Hepatic stellate cell (primary cell): ENCODE measurements around the gene C11orf91.
"Not testable (repeated sequence)": the region's sequence is repeated elsewhere in the genome, so short reads cannot be mapped to it uniquely, and the experiment has no call there.

Source experiments
- DNase-seq: peaks from one replicate; pipeline ENCODE4 v3.0.0; 2011; ENCODE audit warnings: low spot score

Gene C11orf91

DNA sequence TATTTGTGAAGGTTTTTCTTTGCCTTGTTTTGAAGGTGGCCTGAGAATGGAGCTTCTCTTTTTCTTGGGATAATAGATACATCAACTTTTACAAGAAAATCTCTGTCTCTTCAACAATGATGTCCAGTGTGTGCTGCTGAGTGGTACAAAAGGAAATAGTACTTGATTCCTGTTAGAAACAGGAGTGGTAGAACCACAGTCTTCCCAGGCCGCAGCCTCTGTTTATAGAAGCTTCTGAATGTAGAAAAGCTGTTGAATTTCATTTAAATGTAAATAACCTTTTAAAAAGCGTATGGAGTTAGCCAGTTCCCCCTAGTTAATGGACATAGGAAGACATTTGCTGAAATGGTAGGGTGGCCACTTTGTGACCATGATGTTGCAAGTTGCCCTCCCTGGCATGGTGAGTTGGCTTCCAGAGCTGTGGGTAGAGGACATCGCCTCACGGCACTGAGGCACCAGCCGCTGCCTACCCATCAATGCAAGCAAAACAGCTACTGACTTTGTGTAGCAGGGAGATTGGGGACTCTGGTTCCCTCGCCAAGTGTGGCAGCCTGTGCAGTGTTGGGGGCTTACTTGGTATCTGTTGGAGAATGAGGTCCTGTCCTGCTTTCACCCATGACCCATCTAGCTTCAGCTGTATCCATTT lies 31.6 kb downstream of the C11orf91 start:
- DNase-seq = no peak

DNA sequence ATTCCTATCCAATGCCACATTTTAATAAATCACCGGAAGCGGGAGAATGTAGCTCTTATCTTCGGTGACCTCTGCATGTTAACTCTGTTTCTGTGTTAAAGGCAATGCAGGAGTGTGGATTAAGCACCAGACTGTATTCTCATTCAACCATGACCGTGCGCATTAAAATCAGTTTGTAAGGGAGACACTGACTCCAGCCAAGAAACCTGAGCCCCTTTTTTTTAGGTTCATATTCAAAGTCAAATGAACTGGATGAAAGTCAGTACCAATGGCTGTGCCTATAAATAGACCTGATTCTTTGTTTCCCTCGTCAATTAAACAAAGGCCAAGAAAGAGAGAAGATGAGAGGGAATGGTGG lies 32.2 kb downstream of the C11orf91 start:
- no peak for DNase-seq

DNA sequence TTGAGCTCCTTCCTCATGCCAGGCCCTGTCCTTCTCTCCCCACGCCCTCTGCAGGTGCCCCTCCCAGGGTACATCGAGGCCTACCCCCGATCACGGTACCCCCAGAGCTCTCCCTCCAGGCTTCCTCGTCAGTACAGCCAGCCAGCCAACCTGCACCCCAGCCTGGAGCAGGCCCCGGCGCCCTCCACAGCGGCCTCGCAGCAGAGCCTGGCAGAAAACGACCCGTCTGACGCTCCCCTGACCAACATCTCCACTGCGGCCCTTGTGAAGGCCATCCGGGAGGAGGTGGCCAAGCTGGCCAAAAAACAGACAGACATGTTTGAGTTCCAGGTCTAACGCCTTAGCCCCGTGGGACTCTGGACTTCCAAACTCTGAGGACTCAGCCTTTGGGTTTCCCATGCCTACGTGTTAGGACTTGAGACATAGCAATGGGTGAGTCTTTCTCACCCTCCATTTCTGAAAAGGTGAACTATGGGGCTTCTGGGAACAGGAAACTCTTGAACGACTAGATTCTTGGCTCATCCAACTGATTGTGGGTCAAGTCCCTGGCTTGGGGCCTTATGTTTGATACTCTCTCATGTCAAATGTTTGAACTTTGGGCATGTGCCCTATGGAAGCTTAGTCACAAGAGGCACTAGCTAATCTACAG lies 32.7 kb downstream of the C11orf91 start:
- DNase-seq = no peak

DNA sequence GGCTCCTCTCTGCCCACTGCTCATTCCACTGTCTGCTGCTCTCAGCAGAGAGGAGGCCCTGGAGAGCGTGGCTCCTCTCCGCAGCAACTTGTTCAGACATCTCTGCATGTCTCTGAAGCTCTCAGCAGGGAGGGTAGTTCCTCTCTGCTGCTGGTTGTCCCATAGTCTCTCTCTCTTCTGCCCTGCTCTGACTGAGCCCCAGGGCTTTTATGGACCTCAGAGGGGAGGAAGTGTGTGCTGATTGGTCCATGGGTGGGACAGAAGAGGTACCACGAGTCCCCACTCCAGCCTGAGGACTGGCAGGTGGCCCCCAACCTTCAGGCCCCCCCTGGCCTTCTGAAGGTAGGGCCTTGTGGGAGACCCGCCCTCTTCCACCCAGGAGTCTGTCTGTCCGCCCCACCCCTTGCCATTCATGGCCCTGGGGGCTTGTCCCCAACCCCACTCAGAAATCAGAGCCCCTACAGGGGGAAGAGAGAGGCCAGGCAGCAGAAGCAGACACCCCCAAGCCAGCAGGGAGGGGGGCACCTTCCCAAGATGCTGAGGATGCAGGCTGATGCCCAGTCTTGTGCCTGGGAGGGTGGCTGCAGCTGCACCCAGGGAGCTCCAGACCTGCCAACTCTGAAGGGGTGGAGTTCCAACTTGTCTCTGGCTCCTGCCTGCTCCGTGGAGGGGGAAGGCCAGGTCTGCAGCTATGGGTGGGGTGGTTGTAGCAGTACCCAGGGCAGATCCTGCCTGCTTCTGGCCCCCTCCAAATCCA lies 35.1 kb downstream of the C11orf91 start:
- no peak for DNase-seq

DNA sequence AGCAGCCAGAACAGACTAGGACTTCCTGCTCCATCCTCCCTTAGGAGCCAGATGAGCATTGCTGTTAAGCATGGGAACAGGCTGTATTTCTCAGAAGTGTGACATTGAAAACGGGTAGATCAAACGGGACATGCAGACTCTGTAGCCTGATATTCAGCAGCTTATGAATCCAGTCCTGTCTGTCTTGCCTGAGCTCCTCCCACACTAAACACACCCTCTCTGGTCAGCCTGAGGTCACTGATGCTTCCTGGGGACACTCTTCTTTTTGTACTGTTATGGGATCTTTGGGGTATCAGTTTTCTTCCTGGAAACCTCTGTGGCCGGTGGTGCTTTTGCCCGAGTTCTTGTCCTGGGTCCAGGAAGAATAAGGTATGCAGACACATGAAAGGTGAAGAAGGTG lies 35.8 kb downstream of the C11orf91 start:
- no peak for DNase-seq

DNA sequence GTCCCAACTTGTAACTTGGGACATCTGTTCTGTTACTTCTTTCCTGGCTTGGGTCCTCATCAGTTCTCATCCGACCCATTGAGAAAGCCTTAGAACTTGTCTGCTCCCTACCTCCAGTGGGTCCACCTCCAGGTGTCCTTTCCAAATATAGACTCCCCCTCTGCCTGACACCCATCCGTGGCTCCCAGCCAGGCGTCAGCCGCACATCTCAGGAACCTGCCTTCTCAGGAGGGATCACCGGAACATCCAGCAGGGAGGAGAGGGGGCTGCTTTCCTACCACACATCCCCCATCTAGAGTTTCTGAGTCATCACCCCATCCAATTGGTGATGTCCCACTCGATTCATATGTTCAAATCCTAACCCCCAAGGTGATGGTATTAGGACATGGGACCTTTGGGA lies 36.5 kb downstream of the C11orf91 start:
- DNase-seq = no peak

DNA sequence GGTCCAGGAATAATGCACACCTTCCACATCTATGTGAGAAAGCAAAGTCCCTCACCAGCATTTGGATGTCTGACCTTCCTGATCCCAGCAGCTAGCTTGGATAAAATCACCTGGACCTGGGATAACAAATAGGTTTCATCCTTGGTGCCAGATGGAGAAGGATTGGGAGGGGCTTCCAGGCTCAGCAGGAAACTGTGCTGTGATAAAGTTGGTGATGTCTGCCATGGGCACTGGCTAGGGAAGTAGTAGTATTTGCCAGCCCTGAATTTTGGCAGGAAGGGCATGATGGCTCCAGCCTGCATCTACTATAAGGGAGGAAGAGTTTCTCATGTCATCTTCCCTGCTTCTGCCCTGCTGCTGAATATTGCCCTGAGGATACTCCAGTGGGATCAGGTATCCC lies 37.5 kb downstream of the C11orf91 start:
- DNase-seq = no peak

DNA sequence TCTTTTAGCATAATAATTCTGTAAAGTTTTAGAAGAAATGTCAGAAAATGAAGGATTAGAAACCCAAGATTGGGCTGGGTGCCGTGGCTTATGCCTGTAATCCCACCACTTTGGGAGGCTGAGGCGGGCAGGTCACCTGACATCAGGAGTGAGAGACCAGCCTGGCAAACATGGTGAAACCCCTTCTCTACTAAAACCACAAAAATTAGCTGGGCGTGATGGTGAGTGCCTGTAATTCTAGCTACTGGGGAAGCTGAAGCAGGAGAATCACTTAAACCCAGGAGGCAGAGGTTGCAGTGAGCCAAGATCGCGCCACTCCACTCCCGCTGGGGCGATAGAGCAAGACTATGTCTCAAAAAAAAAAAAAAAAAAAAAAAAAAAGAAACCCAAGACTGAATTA lies 39.1 kb downstream of the C11orf91 start:
- not testable (repeated sequence) for DNase-seq

DNA sequence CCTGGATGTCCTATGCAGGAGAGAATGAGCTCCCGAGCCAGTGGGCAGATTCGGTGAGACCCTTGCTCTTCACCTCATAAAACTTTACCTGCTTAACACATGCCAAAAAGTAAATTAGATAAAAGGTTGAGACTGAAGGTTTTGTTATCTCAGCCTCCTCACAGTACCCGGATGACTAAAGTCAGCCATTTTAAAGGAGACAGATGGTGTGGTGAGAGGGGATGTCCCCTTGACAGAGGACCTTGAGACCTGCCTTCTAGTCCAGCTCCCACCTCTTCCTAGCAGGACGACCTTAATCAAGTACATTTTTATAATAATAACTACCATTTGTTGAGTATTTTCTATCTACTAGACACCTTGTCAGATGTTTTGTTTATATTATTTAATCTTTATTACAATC lies 39.7 kb downstream of the C11orf91 start:
- no peak for DNase-seq

DNA sequence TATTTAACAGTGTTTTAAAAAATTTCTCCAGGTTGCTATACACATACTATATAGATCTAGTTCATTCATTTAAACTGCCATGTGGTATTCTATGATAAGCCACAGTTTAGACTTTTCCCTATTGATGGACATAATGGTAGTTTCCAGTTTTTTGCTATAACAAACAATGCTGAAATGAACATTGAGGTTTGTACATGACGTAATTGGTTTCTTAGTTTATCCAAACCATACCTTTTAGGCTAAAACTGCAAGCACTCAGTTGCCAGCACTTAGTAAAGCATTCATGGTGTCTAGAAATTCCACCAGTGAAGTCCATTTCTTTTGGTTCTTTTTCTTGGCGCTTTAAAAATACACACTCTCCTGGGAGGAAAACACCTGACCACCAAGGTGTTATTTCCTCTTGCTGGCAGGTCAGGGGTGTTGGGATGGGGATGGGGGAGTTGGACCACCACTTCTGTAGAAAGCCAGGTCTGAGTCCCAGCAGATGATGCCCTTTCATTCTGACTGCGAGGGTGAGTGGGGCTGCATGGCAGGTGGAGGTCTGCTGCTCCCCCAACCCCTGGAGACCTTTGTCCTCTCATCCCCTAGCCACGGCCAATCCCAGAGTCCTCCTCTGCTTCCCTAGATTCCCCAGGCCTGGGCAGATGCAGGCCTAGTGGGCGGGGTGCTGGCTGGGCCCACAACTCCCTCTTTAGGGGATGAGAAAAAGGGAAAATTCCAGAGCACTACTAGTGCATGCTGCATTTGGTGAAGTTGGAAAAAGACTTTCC lies 41.1 kb downstream of the C11orf91 start:
- no peak for DNase-seq

DNA sequence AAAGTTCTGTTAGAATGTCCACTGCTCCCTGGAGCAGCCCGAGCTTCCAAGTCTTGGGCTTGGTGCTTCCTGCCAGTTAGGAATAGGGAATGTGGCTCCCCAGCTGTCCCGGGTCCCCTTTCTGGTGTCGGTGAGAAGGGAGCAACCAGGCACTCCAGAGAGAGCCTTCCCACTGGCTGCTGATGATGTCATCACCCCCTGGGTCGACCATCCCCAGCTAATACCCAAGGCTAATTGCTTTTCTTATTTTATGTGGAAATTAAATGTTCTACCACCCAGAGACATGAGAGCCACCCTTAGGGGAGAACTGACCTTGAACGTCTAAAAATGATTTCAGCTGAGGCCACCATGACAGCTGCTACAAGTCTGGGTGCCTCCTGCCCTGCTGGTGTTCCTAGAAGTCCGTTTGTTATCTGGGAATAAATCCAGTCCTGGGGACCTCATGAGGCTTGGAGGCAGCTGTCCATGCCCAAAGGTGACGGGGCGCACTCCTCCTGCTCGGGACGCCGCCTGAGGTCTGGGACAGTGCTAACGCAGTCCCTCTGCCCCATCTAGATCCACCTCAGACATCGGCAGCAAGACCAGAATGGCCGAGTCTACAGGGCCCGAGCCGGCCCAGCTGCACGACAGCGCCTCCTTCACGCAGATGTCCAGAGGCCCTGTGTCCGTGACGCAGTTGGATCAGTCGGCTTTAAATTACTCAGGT lies 42.3 kb downstream of the C11orf91 start:
- DNase-seq = no peak

DNA sequence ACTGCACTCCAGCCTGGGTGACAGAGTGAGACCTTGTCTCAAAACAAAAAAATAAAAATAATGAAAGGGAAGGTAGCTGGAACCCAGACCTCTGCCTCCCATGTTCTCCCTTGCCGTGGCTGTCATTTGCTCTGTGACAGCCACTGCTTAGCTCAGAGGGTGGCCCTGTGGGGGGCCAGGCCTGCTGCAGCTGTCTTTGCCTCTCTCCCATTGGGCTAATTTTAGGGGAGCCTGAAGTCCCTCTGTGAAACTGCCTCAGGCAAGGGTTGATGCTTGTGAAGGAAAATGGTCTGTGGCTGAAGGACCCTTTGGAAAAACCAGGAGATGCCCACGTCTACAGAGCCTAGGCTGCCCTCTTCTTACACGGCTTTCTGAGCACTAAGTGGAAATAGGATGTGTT lies 42.9 kb downstream of the C11orf91 start:
- DNase-seq = no peak

DNA sequence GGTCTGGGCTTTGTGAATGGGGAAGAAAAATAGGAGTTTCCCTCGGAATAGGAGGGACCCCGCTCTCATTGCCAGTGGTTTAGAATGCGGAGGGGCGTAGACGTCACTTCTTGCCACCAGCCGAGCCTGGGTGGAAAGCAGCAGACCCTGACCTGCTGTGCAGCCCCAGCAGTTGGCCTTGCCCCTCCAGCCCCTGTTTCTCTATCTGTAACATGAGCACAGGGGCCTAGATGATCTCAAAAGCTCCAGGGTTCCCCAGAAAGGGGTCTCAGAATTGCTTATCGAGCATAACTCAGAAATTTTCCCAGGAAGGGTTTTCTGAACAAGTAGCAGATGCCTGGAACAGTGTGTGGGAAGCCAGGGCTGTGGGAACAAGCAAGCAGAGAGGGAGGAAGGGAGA lies 43.9 kb downstream of the C11orf91 start:
- DNase-seq = no peak

DNA sequence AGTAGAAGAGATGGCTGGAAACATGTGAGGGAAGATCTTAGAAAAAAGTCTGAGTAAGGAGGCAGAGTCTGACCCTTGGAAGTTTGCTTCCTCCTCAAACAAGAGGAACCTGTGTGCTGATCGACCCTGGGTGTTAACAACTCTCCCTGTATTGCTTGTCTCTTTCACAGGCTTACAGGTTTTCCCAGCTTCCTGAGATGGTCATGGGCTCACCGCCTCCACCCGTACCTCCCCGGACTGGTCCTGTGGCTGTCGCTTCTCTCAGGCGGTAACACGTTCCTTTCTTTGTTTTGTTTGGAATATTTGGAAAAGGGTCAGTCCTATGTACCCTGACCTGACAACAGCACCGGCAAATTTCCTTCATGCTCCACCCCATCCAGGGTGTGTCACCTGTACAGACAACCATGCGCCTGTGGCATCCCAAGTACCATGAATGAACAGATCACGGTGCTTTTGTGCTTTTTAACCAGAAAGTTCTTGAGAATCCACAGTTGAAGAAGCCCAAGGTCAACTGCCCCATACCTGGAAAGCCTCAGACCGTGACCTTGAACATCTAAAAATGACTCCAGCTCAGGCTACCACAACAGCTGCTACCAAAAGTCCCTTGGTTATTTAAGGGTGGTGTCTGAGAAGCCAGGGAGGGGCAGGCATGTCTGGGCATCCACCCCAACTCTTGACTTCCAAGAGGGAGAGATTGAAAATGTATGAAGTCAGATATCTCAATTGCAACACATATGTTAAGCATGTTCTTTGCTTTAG lies 44.6 kb downstream of the C11orf91 start:
- DNase-seq = no peak

DNA sequence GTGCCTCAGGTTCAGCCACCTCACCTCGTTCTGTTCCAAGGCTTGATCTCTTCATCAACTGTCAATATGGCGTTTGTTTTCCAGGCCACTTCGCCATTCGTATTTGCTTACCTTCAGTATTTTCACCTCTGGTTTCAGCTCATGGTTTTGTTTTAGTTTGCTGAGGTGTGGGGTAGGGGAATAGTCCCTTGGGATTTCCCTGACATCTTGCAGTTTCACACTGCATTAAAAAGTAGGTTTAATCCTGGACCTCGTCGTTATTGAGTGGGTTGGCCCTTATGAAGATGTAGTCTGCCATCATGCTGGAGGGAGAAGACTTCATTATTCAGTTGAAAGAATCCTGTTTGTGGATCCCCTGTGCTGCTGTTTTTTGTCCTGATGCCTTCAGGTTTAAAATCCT lies 46.0 kb downstream of the C11orf91 start:
- DNase-seq = no peak

DNA sequence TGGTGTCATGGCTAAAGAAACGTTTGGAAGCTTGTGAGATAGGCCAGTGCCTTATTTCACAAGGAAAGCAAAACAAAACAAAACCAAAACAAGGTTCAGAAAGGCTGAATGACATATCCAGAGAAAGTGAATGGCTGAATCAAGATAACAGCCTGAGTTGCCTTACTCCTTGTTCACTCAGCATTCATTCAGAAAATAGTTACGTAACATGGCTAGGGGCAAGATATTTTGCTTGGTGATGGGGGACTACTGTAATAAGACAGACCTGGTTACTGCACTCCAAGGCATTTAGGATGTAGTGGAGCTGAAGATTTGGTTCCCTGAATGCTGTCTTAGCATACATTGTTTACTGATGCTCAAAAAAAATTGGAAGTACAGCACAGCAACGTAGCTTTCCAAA lies 47.7 kb downstream of the C11orf91 start:
- DNase-seq = no peak

DNA sequence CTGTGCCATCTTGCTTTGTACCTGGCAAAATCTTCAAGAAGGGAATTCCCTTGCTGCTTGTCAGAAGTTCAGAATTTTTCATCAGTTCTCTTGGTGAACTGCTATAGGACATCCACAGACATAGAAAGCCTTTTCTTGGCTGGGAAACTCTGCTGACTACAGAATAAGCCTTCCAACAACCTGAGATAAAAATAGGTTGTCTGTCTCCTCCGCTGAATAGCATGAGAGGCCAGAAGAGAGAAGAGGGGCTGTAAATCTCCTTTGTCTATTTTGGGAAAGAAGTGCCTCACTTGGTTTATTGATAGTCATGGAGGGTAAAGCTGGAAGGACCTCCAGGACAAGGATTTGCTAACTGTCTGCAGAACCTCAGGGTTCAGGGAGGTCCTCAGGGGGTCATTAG lies 48.2 kb downstream of the C11orf91 start:
- DNase-seq = no peak

DNA sequence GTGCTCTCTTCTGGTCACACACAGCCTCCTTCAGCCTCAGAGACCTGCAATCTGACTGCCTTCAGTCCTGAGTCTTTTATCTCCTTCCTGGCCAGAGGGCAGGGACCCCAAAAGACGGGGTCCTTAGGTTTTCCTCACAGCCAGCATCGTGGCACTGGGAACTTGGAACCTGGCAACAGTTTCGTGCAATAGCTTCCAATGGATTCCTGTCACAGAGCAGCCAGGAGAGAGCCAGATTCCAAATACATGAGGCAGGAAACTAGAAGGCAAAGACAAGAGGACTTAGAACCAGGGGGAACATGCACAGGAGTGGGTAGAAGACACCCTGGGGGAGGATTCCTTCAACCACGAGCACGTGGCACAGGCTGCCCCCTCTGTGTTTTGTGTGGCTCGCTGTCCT lies 48.6 kb downstream of the C11orf91 start:
- DNase-seq = peak; percentile 41

DNA sequence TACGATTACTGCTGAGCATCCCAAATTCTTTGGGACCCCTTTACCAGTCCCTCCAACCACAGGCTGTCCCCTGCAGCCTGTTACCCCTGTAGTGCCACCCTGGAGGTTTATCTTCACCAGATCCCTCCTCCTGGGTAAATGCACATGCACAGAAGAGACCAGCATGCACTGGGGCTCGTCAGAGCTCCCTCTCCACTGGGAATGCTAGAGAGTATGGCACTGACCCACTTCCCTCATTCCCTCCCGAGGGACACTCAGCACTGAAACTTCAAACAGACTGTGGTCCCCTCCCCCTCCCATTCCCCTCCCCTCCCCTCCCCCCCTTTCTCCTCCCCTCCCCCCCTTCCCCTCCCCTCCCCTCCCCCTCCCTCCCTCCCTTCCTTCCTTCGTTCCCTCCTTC lies 49.1 kb downstream of the C11orf91 start:
- DNase-seq = no peak

DNA sequence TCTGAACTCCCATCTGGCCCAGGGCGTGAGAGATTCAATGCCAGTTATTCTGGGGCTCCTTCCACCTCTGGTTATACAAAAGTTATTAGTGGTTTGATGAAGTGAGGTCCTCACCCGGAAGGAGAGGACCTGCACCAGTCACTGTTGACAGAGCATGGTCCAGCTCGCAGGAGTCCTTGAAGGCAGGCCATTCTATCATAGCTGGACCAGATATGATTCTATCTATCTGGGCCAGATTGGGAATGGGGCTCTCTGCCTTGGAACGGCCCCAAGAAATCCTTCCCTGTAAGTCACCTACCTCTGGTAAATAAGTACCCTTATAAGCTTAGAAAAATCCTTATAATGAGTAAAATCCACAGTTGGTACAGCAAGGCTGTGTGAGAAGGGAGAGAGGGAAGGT lies 50.7 kb downstream of the C11orf91 start:
- no peak for DNase-seq
